H1 (cell line): Measurements from ENCODE around the gene FAM227B. TPM values are rescaled to one million over a fixed set of nuclear protein-coding genes. Genes with fewer than 3 reads are reported as not detected.

Experiments used
- CHD7 ChIP-seq: fragments of 300-600 bp; sonication (generic); IDR thresholded peaks from 2 replicates; pipeline ENCODE4 v1.7.1; 2012; ENCODE audit warnings: low read length, moderate library complexity, mild to moderate bottlenecking, inconsistent platforms; ENCODE audit not compliant: insufficient replicate concordance
- CREB1 ChIP-seq: IDR thresholded peaks from 2 replicates; pipeline ENCODE4 v1.6.1; 2012; ENCODE audit warnings: inconsistent platforms
- polyA plus RNA-seq, 7 experiments: library from polyadenylated mRNA; depleted of rRNA in 3 of 7; stranded (reverse) in 5 of 7; unstranded in 2 of 7; fragments of >200 nt in 5 of 7; fragments of 200-250 nt in 2 of 7; gene quantifications; 1 replicate in 5 of 7; 2 replicates in 1 of 7; 4 replicates in 1 of 7; pipeline versions ENCODE4 v1.2.1 to v1.2.3, GENCODE V29; 2011 to 2013; ENCODE audit warnings: missing spikeins in 2 of 7, mixed read lengths in 2 of 7
- total RNA-seq: library from RNA; stranded (reverse); fragmentation: NEBNext Ultra II Directional; extraction: Animal tissue kit (Norgen Biotek cat#: 25700); gene quantifications from 2 replicates; pipeline ENCODE4 v1.2.1, GENCODE V29; 2021

The FAM227B gene
- total and polyA plus RNA-seq, 2 of the 8 experiments (the other 6 are each of a cell fraction or from before 2014, with no cell fraction given), result 4.0 to 6.5 TPM

- TF ChIP-seq CHD7, result no peak
- TF ChIP-seq CREB1, result no peak
Observed at GRCh38 chr15:49439678-49440395, 180.8 kb downstream of the FAM227B start (continued).
